Type B pancreatic cell (in vitro differentiated cells): ENCODE data around the gene C1QA. TPM values are rescaled to one million over a fixed set of nuclear protein-coding genes. Genes with fewer than 3 reads are reported as not detected.

Experiments
- DNase-seq: peaks from one replicate; pipeline ENCODE4 v3.0.0; 2021; ENCODE audit warnings: mixed read lengths; ENCODE audit not compliant: unreplicated experiment; ENCODE audit errors: extremely low spot score
- H3K27ac Mint-ChIP-seq: 2 replicates; pipeline ENCODE4 v1.8.0; 2021; ENCODE audit warnings: mild to moderate bottlenecking, mixed read lengths
- H3K27me3 Mint-ChIP-seq: 2 replicates; pipeline ENCODE4 v1.8.0; 2021; ENCODE audit warnings: mixed read lengths
- H3K36me3 Mint-ChIP-seq: 2 replicates; pipeline ENCODE4 v1.8.0; 2021; ENCODE audit warnings: mixed read lengths
- H3K4me1 Mint-ChIP-seq: one replicate; pipeline ENCODE4 v1.8.0; 2021; ENCODE audit warnings: mixed read lengths; ENCODE audit not compliant: unreplicated experiment
- H3K4me3 Mint-ChIP-seq: 2 replicates; pipeline ENCODE4 v1.8.0; 2021; ENCODE audit warnings: mild to moderate bottlenecking, mixed read lengths
- H3K9me3 Mint-ChIP-seq: 2 replicates; pipeline ENCODE4 v1.8.0; 2021; ENCODE audit warnings: mixed read lengths
- total RNA-seq: library from RNA; stranded (reverse); gene quantifications from 2 replicates; pipeline ENCODE4 v1.2.1, GENCODE V29; 2021; ENCODE audit warnings: low replicate concordance
- TF ChIP-seq, protein P1 (sequence below): fragments of 200-600 bp; sonication (generic); conservative IDR thresholded peaks from 2 replicates; pipeline ENCODE4 v1.5.0; 2021; ENCODE audit warnings: antibody characterized with exemption, mild to moderate bottlenecking

Gene C1QA
- total RNA-seq, 1 donor from 2014 or later, result not detected

DNA sequence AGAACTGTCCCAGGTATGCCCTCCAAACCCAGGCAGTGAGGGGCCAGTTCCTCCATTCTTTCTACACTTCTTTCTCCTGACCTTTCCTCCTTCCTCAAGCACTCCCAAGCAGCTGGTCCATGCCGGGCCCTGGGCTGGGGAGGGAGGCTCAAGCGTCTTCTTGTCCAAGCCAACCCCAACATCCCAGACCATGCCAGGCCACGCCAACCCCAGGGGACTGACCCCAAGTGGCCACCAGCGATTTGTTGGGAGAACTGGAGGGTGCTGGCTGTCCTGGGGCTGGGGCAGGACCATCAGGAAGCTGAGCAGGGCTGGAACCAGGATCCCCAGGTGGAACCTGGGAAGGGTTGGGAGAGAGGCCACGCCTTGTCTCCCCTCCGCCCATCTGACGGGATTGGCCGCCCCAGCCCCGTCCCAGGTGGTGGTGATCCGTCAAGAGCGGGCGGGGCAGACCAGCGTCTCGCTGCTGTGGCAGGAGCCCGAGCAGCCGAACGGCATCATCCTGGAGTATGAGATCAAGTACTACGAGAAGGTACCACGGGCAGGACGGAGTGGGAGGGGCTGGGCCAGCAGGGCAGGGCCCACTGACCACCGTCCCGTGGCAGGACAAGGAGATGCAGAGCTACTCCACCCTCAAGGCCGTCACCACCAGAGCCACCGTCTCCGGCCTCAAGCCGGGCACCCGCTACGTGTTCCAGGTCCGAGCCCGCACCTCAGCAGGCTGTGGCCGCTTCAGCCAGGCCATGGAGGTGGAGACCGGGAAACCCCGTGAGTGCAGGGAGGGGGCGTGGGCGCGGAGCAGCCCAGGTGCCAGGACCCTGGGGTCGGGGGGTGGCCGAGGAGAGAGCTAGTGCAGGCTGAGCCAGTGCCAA is 43.3 kb upstream of the C1QA start:
- no peak overlapping the region for H3K27ac Mint-ChIP-seq
- H3K27me3 Mint-ChIP-seq, result peaks cover 42% of the 10 kb centered on the region
- TF ChIP-seq, protein P1, sequence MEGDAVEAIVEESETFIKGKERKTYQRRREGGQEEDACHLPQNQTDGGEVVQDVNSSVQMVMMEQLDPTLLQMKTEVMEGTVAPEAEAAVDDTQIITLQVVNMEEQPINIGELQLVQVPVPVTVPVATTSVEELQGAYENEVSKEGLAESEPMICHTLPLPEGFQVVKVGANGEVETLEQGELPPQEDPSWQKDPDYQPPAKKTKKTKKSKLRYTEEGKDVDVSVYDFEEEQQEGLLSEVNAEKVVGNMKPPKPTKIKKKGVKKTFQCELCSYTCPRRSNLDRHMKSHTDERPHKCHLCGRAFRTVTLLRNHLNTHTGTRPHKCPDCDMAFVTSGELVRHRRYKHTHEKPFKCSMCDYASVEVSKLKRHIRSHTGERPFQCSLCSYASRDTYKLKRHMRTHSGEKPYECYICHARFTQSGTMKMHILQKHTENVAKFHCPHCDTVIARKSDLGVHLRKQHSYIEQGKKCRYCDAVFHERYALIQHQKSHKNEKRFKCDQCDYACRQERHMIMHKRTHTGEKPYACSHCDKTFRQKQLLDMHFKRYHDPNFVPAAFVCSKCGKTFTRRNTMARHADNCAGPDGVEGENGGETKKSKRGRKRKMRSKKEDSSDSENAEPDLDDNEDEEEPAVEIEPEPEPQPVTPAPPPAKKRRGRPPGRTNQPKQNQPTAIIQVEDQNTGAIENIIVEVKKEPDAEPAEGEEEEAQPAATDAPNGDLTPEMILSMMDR, result no peak
- no peaks in the 10 kb centered on the region for H3K9me3 Mint-ChIP-seq
- no peaks in the 10 kb centered on the region for H3K36me3 Mint-ChIP-seq
- no peak for DNase-seq
- no peak overlapping the region for H3K4me3 Mint-ChIP-seq
- H3K4me1 Mint-ChIP-seq, result no peaks in the 10 kb centered on the region

DNA sequence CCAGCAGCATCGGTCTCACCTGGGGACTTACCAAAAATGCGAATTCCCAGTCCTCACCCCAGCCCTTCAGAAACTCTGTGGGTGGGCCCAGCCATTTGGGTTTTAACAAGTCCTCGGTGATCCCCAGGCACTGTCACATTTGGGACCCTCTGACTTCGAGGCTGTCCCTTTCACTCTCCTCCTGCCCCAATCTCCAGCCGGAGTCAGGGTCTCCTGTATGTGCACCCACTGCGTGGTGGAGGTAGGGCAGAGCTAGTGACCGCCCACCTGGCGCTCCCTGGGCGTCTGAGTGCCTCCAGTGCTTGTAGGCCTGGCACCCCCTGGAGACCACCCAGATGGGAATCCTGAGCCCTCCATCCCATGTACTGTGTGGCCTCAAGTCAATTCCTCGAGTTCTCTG is 42.0 kb upstream of the C1QA start:
- Mint-ChIP-seq H3K27ac (no peak overlapping the region), H3K9me3 (no peaks in the 10 kb centered on the region), H3K4me1 (no peaks in the 10 kb centered on the region), H3K27me3 (peaks cover 51% of the 10 kb centered on the region), H3K36me3 (no peaks in the 10 kb centered on the region), H3K4me3 (no peak overlapping the region)
- TF ChIP-seq, protein P1, result no peak
- DNase-seq, result no peak

DNA sequence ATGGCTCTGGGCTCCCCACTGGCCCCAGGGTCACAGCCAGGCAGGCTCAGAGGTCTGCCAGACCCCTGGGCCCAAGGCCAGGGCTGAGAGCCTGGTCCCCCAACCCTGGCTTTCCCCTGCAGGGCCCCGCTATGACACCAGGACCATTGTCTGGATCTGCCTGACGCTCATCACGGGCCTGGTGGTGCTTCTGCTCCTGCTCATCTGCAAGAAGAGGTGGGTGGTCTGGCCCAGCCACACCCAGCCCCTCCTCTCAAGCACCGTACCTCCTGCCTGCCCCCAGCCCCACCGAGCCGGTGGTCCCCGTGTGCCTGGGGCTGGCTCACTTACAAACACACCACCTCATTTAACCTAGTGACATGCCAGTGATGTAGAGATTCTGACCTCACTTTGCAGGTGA is 41.3 kb upstream of the C1QA start:
- no peak overlapping the region for H3K27ac Mint-ChIP-seq
- H3K27me3 Mint-ChIP-seq, result peaks cover 46% of the 10 kb centered on the region
- H3K4me3 Mint-ChIP-seq, result no peak overlapping the region
- H3K9me3 Mint-ChIP-seq, result no peaks in the 10 kb centered on the region
- TF ChIP-seq, protein P1, result no peak
- no peaks in the 10 kb centered on the region for H3K36me3 Mint-ChIP-seq
- H3K4me1 Mint-ChIP-seq, result no peaks in the 10 kb centered on the region
- DNase-seq, result no peak

DNA sequence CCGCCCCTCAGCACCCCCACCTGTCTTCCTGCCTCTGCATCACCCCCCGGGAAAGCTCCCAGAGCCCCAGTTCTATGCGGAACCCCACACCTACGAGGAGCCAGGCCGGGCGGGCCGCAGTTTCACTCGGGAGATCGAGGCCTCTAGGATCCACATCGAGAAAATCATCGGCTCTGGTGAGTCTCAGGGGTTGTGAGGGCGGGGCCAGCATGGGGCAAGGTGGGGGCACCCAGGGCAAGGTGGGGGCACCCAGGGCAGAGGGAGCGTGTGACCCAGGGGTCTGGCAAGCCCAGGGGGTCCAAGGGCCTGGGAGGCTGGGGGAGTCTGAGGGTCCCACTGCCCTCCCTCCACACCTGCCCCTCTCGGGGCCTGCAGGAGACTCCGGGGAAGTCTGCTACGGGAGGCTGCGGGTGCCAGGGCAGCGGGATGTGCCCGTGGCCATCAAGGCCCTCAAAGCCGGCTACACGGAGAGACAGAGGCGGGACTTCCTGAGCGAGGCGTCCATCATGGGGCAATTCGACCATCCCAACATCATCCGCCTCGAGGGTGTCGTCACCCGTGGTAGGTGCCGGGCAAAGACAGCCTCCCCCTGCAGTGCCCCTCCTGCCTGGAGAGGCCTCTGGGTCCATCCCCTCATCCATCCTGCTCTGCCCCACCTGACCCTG is 39.0 kb upstream of the C1QA start:
- Mint-ChIP-seq H3K9me3 (no peaks in the 10 kb centered on the region), H3K4me3 (no peak overlapping the region), H3K4me1 (no peaks in the 10 kb centered on the region), H3K27me3 (peaks cover 31% of the 10 kb centered on the region), H3K27ac (no peak overlapping the region), H3K36me3 (no peaks in the 10 kb centered on the region)
- no peak for DNase-seq
- TF ChIP-seq, protein P1, result no peak

DNA sequence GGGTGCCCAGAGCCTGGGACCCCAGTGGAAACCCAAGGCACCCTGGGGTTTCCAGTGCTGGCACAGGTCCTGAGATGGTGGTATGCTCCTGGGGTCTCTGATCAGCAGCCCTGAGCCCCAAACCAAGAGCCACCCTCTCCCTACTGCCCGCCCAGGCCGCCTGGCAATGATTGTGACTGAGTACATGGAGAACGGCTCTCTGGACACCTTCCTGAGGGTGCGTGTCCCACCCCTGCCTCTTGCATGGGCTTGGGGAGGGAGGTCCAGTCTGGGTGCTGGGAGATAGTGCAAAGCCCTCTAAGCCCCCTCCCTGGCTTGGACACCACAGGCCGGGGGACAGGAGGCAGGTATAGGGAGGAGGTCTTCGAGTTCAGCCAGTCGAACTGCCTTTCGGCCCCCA is 38.4 kb upstream of the C1QA start:
- Mint-ChIP-seq H3K4me3 (no peak overlapping the region), H3K27me3 (peaks cover 31% of the 10 kb centered on the region), H3K9me3 (no peaks in the 10 kb centered on the region), H3K36me3 (no peaks in the 10 kb centered on the region), H3K4me1 (no peaks in the 10 kb centered on the region), H3K27ac (no peak overlapping the region)
- DNase-seq, result no peak
- TF ChIP-seq, protein P1, result no peak
